Neural progenitor cell (in vitro differentiated cells): ENCODE data around the gene BRD7. TPM values are rescaled to one million over a fixed set of nuclear protein-coding genes. Genes with fewer than 3 reads are reported as not detected.
A peak's percentile ranks its signal among the peaks of the same experiment; 100 is the strongest.

Source experiments
- DNase-seq: peaks from one replicate; pipeline ENCODE4 v3.0.0-alpha.2; 2016; ENCODE audit warnings: low spot score
- H2AFZ ChIP-seq: fragments of 200-600 bp; sonication (generic); replicated peaks from 2 replicates; pipeline ENCODE4 v1.6.1; 2016; ENCODE audit warnings: antibody characterized with exemption
- H3F3A ChIP-seq: fragments of 200-600 bp; sonication (generic); 2 replicates; pipeline ENCODE4 v1.6.1; 2016; ENCODE audit warnings: antibody characterized with exemption, low read depth
- H3K27ac ChIP-seq: fragments of 200-600 bp; sonication (generic); 2 replicates; pipeline ENCODE4 v1.5.1; 2016; ENCODE audit warnings: mild to moderate bottlenecking
- H3K27me3 ChIP-seq: fragments of 200-600 bp; sonication (generic); 2 replicates; pipeline ENCODE4 v1.6.1; 2016; ENCODE audit warnings: mild to moderate bottlenecking, moderate library complexity
- H3K36me3 ChIP-seq: fragments of 200-600 bp; sonication (generic); 2 replicates; pipeline ENCODE4 v1.5.1; 2016
- H3K4me1 ChIP-seq: fragments of 200-600 bp; sonication (generic); 2 replicates; pipeline ENCODE4 v1.6.1; 2016; ENCODE audit warnings: mixed run types
- H3K4me2 ChIP-seq: fragments of 200-600 bp; sonication (generic); 2 replicates; pipeline ENCODE4 v1.6.1; 2016
- H3K4me3 ChIP-seq: fragments of 200-600 bp; sonication (generic); 2 replicates; pipeline ENCODE4 v1.5.1; 2016
- H3K79me2 ChIP-seq: fragments of 200-600 bp; sonication (generic); 2 replicates; pipeline ENCODE4 v1.6.1; 2016; ENCODE audit warnings: low read depth
- H3K9ac ChIP-seq: fragments of 200-600 bp; sonication (generic); 2 replicates; pipeline ENCODE4 v1.6.1; 2016
- H3K9me3 ChIP-seq: fragments of 200-600 bp; sonication (generic); 2 replicates; pipeline ENCODE4 v1.5.1; 2016; ENCODE audit warnings: low read depth
- H4K20me1 ChIP-seq: fragments of 200-600 bp; sonication (generic); 2 replicates; pipeline ENCODE4 v1.6.1; 2016; ENCODE audit warnings: low read depth
- H3K27ac Mint-ChIP-seq: 3 replicates; pipeline ENCODE4 v1.8.0; 2021; ENCODE audit warnings: mixed read lengths
- H3K27me3 Mint-ChIP-seq: 2 replicates; pipeline ENCODE4 v1.8.0; 2022; ENCODE audit warnings: low read depth, mild to moderate bottlenecking, inconsistent platforms, moderate library complexity, mixed read lengths; ENCODE audit not compliant: insufficient read depth
- H3K36me3 Mint-ChIP-seq: 3 replicates; pipeline ENCODE4 v1.8.0; 2021; ENCODE audit warnings: mixed read lengths
- H3K4me1 Mint-ChIP-seq: 3 replicates; pipeline ENCODE4 v1.8.0; 2021; ENCODE audit warnings: mixed read lengths
- H3K4me3 Mint-ChIP-seq: 3 replicates; pipeline ENCODE4 v1.8.0; 2021; ENCODE audit warnings: mild to moderate bottlenecking, moderate library complexity, mixed read lengths
- H3K9me3 Mint-ChIP-seq: 3 replicates; pipeline ENCODE4 v1.8.0; 2020; ENCODE audit warnings: mixed read lengths
- EZH2 ChIP-seq: fragments of 200-600 bp; sonication (generic); IDR thresholded peaks from 2 replicates; pipeline ENCODE4 v1.6.1; 2017; ENCODE audit warnings: antibody characterized with exemption, mild to moderate bottlenecking, moderate library complexity
- EZH2phosphoT487 ChIP-seq: fragments of 200-600 bp; sonication (generic); IDR thresholded peaks from 2 replicates; pipeline ENCODE4 v1.6.1; 2017; ENCODE audit warnings: antibody characterized with exemption
- total RNA-seq: library from RNA; depleted of rRNA; stranded (reverse); fragments of >200 nt; gene quantifications from 2 replicates; pipeline ENCODE4 v1.2.3, GENCODE V29; 2015; ENCODE audit warnings: low replicate concordance
- TF ChIP-seq, protein P1 (sequence below): fragments of 200-600 bp; sonication (generic); IDR thresholded peaks from 2 replicates; pipeline ENCODE4 v1.5.1; 2017; ENCODE audit warnings: antibody characterized with exemption, mild to moderate bottlenecking

The BRD7 gene
- total RNA-seq, 1 donor from 2014 or later, result 164 TPM

DNA sequence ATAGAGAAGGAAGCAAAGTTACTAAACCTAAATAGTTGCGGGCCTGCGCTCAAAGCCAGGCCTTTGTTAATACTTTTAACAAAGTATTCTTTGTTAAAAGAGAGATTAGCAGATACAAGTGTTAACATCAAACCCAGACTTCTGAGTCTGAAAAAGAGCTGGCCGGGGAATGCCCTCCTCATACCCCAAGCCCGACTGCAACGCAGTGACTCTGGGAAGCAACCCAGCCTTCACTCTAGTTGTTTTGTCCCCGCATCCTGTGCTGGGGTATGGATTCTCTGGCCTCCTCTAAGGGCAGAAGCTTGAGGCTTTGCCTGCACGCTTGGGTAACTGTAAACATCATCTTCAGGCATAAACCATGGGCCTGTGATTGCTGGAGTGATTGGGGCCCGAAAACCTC, 54.1 kb downstream of the BRD7 start:
- H3K27me3 Mint-ChIP-seq, result peaks cover 3% of the 10 kb centered on the region
- no peaks in the 10 kb centered on the region for H3K79me2 ChIP-seq
- no peak overlapping the region for H3K4me3 Mint-ChIP-seq
- H3K9me3 Mint-ChIP-seq, result no peaks in the 10 kb centered on the region
- no peak for DNase-seq
- peaks cover 20% of the 10 kb centered on the region for H3K36me3 Mint-ChIP-seq
- TF ChIP-seq EZH2 (no peak), EZH2phosphoT487 (no peak)
- TF ChIP-seq, protein P1, sequence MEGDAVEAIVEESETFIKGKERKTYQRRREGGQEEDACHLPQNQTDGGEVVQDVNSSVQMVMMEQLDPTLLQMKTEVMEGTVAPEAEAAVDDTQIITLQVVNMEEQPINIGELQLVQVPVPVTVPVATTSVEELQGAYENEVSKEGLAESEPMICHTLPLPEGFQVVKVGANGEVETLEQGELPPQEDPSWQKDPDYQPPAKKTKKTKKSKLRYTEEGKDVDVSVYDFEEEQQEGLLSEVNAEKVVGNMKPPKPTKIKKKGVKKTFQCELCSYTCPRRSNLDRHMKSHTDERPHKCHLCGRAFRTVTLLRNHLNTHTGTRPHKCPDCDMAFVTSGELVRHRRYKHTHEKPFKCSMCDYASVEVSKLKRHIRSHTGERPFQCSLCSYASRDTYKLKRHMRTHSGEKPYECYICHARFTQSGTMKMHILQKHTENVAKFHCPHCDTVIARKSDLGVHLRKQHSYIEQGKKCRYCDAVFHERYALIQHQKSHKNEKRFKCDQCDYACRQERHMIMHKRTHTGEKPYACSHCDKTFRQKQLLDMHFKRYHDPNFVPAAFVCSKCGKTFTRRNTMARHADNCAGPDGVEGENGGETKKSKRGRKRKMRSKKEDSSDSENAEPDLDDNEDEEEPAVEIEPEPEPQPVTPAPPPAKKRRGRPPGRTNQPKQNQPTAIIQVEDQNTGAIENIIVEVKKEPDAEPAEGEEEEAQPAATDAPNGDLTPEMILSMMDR, result no peak
- H3F3A ChIP-seq, result peaks cover 3% of the 10 kb centered on the region
- H3K36me3 ChIP-seq, result peaks cover 7% of the 10 kb centered on the region
- no peak overlapping the region for H3K4me2 ChIP-seq
- no peak overlapping the region for H3K9ac ChIP-seq
- peaks cover 6% of the 10 kb centered on the region for H3K4me1 Mint-ChIP-seq
- H3K27ac Mint-ChIP-seq, result peak overlapping the region; percentile 64
- no peak overlapping the region for H3K4me3 ChIP-seq
- H2AFZ ChIP-seq, result no peak overlapping the region
- H4K20me1 ChIP-seq, result no peaks in the 10 kb centered on the region
- no peaks in the 10 kb centered on the region for H3K27me3 ChIP-seq
- H3K4me1 ChIP-seq, result no peaks in the 10 kb centered on the region
- no peak overlapping the region for H3K27ac ChIP-seq
- H3K9me3 ChIP-seq, result no peaks in the 10 kb centered on the region

GRCh38 chr16:50313596-50314478, 55.0 kb downstream of the BRD7 start:
- H3K4me2 ChIP-seq, result no peak overlapping the region
- no peaks in the 10 kb centered on the region for H3K27me3 ChIP-seq
- no peak overlapping the region for H3K27ac ChIP-seq
- Mint-ChIP-seq H3K36me3 (peaks cover 20% of the 10 kb centered on the region), H3K4me1 (peaks cover 6% of the 10 kb centered on the region), H3K9me3 (no peaks in the 10 kb centered on the region), H3K4me3 (no peak overlapping the region), H3K27me3 (peaks cover 3% of the 10 kb centered on the region), H3K27ac (no peak overlapping the region)
- H3K79me2 ChIP-seq, result no peaks in the 10 kb centered on the region
- no peak overlapping the region for H3K4me3 ChIP-seq
- H3K9ac ChIP-seq, result no peak overlapping the region
- DNase-seq, result no peak
- H3K9me3 ChIP-seq, result no peaks in the 10 kb centered on the region
- peaks cover 3% of the 10 kb centered on the region for H3F3A ChIP-seq
- H3K36me3 ChIP-seq, result peaks cover 7% of the 10 kb centered on the region
- H3K4me1 ChIP-seq, result no peaks in the 10 kb centered on the region
- no peak overlapping the region for H2AFZ ChIP-seq
- TF ChIP-seq EZH2phosphoT487, result no peak
- TF ChIP-seq EZH2, result no peak
- TF ChIP-seq, protein P1, result no peak
- H4K20me1 ChIP-seq, result no peaks in the 10 kb centered on the region

- Histone ChIP-seq H3K27me3 (no peaks in the 10 kb centered on the region), H4K20me1 (no peaks in the 10 kb centered on the region), H3K36me3 (no peaks in the 10 kb centered on the region), H3F3A (no peaks in the 10 kb centered on the region), H2AFZ (no peak overlapping the region), H3K79me2 (no peaks in the 10 kb centered on the region), H3K9ac (no peak overlapping the region), H3K4me3 (no peak overlapping the region), H3K4me1 (no peaks in the 10 kb centered on the region), H3K27ac (no peak overlapping the region), H3K4me2 (no peak overlapping the region), H3K9me3 (no peaks in the 10 kb centered on the region)
- DNase-seq, result no peak
- Mint-ChIP-seq H3K36me3 (peaks cover 12% of the 10 kb centered on the region), H3K4me3 (no peak overlapping the region), H3K27me3 (peaks cover 3% of the 10 kb centered on the region), H3K4me1 (peaks cover 6% of the 10 kb centered on the region), H3K9me3 (no peaks in the 10 kb centered on the region), H3K27ac (no peak overlapping the region)
- TF ChIP-seq EZH2, result no peak
- TF ChIP-seq EZH2phosphoT487, result no peak
- TF ChIP-seq, protein P1, result no peak
These were observed 56.8 kb downstream of the BRD7 start for GRCh38 chr16:50311891-50312501.
